ENCODE results near the gene ATRX. TPM values are rescaled to one million over a fixed set of nuclear protein-coding genes. Genes with fewer than 3 reads are reported as not detected.

The ATRX gene
- total and polyA plus RNA-seq, 2 donors (not counting 1 experiment from before 2014, with no cell fraction given) = 19.3 to 173 TPM

- Mint-ChIP-seq H3K4me3 (no peak overlapping the region), H3K27me3 (no peaks in the 10 kb centered on the region), H3K9me3 (ENCODE audit: insufficient read depth) (no peaks in the 10 kb centered on the region), H3K27ac (no peak overlapping the region), H3K4me1 (no peaks in the 10 kb centered on the region)
- no peaks in the 10 kb centered on the region for H4K20me1 ChIP-seq (ENCODE audit: control insufficient read depth, insufficient read depth, low read length, poor library complexity, severe bottlenecking)
- no peak for TF ChIP-seq EZH2 (IDR thresholded peaks at IDR 0.05; ENCODE audit: borderline replicate concordance, insufficient read depth, low read depth, low read length, poor library complexity, severe bottlenecking)
- TF ChIP-seq CTCF (IDR thresholded peaks at IDR 0.05) = no peak
- no peaks in the 10 kb centered on the region for H3K9me3 ChIP-seq (ENCODE audit: control extremely low read depth in 1 of 3, control insufficient read depth in 2 of 3, insufficient read depth in 1 of 3, low read length in 2 of 3)
- no peak overlapping the region for H3K27ac ChIP-seq (ENCODE audit: low read length in 2 of 2)
- DNase-seq (no peak), ATAC-seq (ENCODE audit: low read depth) (no peak)
- CTCF ChIA-PET = no interaction called here
- H3K36me3 ChIP-seq (replicated peaks in 1 of 2; ENCODE audit: control extremely low read depth in 1 of 2, control insufficient read depth in 1 of 2, extremely low read depth in 1 of 2, insufficient read depth in 2 of 2, low read length in 1 of 2) = no peaks in the 10 kb centered on the region
- POLR2A ChIA-PET = no interaction called here
- no peak overlapping the region for H2AFZ ChIP-seq (ENCODE audit: insufficient read depth, low read depth, low read length, poor library complexity, severe bottlenecking)
- H3K4me1 ChIP-seq (ENCODE audit: control insufficient read depth in 2 of 2, insufficient read depth in 2 of 2, low read length in 2 of 2) = no peaks in the 10 kb centered on the region
- H3K4me3 ChIP-seq (ENCODE audit: control extremely low read depth in 1 of 5, extremely low read depth in 1 of 5, insufficient read depth in 1 of 5, low read depth in 2 of 5, low read length in 4 of 5) = no peak overlapping the region
- no CpG with 5 or more reads among the region's 1 CpG for WGBS (ENCODE audit: insufficient coverage)
- intact Hi-C loops (cut with micrococcal nuclease) = no loop called here
- no peak overlapping the region for H3K4me2 ChIP-seq (replicated peaks; ENCODE audit: low read depth, low read length, poor library complexity, severe bottlenecking)
- H3K79me2 ChIP-seq (ENCODE audit: control insufficient read depth, insufficient read depth, low read length) = no peaks in the 10 kb centered on the region
- no peak overlapping the region for H3K9ac ChIP-seq (ENCODE audit: low read length)
- no peaks in the 10 kb centered on the region for H3K27me3 ChIP-seq (replicated peaks in 1 of 4; ENCODE audit: control extremely low read depth in 1 of 4, control insufficient read depth in 3 of 4, insufficient read depth in 4 of 4, low read length in 3 of 4)
Measured at GRCh38 chrX:77814210-77814609, 28.2 kb upstream of the ATRX start.

- H3K9ac ChIP-seq (ENCODE audit: low read length) = no peak overlapping the region
- H3K36me3 ChIP-seq (replicated peaks in 1 of 2; ENCODE audit: control extremely low read depth in 1 of 2, control insufficient read depth in 1 of 2, extremely low read depth in 1 of 2, insufficient read depth in 2 of 2, low read length in 1 of 2) = no peaks in the 10 kb centered on the region
- H3K4me1 Mint-ChIP-seq = no peaks in the 10 kb centered on the region
- ChIA-PET CTCF (no interaction called here), POLR2A (no interaction called here)
- H3K27me3 Mint-ChIP-seq = no peaks in the 10 kb centered on the region
- TF ChIP-seq EZH2 (IDR thresholded peaks at IDR 0.05; ENCODE audit: borderline replicate concordance, insufficient read depth, low read depth, low read length, poor library complexity, severe bottlenecking) (no peak), CTCF (IDR thresholded peaks at IDR 0.05) (no peak)
- peaks cover 0 to 7% (median 0%) of the 10 kb centered on the region in 3 donors for H3K9me3 ChIP-seq (ENCODE audit: control extremely low read depth in 1 of 3, control insufficient read depth in 2 of 3, insufficient read depth in 1 of 3, low read length in 2 of 3)
- no peaks in the 10 kb centered on the region for H3K4me1 ChIP-seq (ENCODE audit: control insufficient read depth in 2 of 2, insufficient read depth in 2 of 2, low read length in 2 of 2)
- ATAC-seq (ENCODE audit: low read depth) = no peak
- no peaks in the 10 kb centered on the region for H3K79me2 ChIP-seq (ENCODE audit: control insufficient read depth, insufficient read depth, low read length)
- no peak overlapping the region for H3K4me2 ChIP-seq (replicated peaks; ENCODE audit: low read depth, low read length, poor library complexity, severe bottlenecking)
- peaks cover 5% of the 10 kb centered on the region for H3K9me3 Mint-ChIP-seq (ENCODE audit: insufficient read depth)
- no peaks in the 10 kb centered on the region for H4K20me1 ChIP-seq (ENCODE audit: control insufficient read depth, insufficient read depth, low read length, poor library complexity, severe bottlenecking)
- no peak overlapping the region for H3K27ac Mint-ChIP-seq
- no peak for DNase-seq
- H2AFZ ChIP-seq (ENCODE audit: insufficient read depth, low read depth, low read length, poor library complexity, severe bottlenecking) = no peak overlapping the region
- intact Hi-C loops (cut with micrococcal nuclease) = no loop called here
- H3K27ac ChIP-seq (ENCODE audit: low read length in 2 of 2) = no peak overlapping the region
- no peak overlapping the region for H3K4me3 ChIP-seq (ENCODE audit: control extremely low read depth in 1 of 5, extremely low read depth in 1 of 5, insufficient read depth in 1 of 5, low read depth in 2 of 5, low read length in 4 of 5)
- H3K27me3 ChIP-seq (replicated peaks in 1 of 4; ENCODE audit: control extremely low read depth in 1 of 4, control insufficient read depth in 3 of 4, insufficient read depth in 4 of 4, low read length in 3 of 4) = no peaks in the 10 kb centered on the region
- no CpG with 5 or more reads among the region's 1 CpG for WGBS (ENCODE audit: insufficient coverage)
- H3K4me3 Mint-ChIP-seq = no peak overlapping the region
Measured at GRCh38 chrX:77802201-77802600, 16.2 kb upstream of the ATRX start.

Measured in B cell (primary cell).